K562 (cell line): ENCODE data around the gene INTS6L. TPM values are rescaled to one million over a fixed set of nuclear protein-coding genes. Genes with fewer than 3 reads are reported as not detected.

Experiments
- ATAC-seq: fragments of 200-7000 bp; cut with Tn5 transposase; 3 replicates; pipeline ENCODE4 v1.9.1; 2020; ENCODE audit warnings: moderate library complexity
- BruUV-seq: library from RNA; stranded (reverse); fragments of 400-500 nt; replicated peaks from 2 replicates; lab custom pipeline; 2021; lab: Mats Ljungman, UMichigan
- CTCF ChIA-PET: fragments of 300-600 bp; formaldehyde crosslinking; extraction: SDS; loops from one replicate; lab custom pipeline; 2021; ENCODE audit warnings: low intra/inter-chr PET ratio; lab: Yijun Ruan, JAX
- POLR2A ChIA-PET: fragments of 300-600, 350-650 bp; sonication (Branson Sonifier 250); formaldehyde crosslinking; extraction: SDS; loops from one replicate; lab custom pipeline; 2021; ENCODE audit warnings: antibody characterized with exemption, inconsistent platforms; lab: Yijun Ruan, JAX
- DNase-seq, 4 experiments: peaks; one replicate each; pipeline versions ENCODE4 v3.0.0 to v3.0.0-alpha.2; 2011 to 2018; ENCODE audit warnings: low spot score in 3 of 4, mixed read lengths in 3 of 4; ENCODE audit errors: extremely low read depth in 1 of 4
- FAIRE-seq: peaks from 2 replicates; lab custom pipeline; 2011; peaks lifted over from hg19 to GRCh38; lab: Jason Lieb, UNC
- H2AFZ ChIP-seq: 2 replicates; pipeline ENCODE4 v1.6.0; 2011; ENCODE audit warnings: low read depth, low read length, control low read depth, inconsistent platforms
- H3K27ac ChIP-seq: fragments of 200-600 bp; 3 replicates; pipeline ENCODE4 v1.8.0; 2011; ENCODE audit warnings: low read depth, mild to moderate bottlenecking, control low read depth, inconsistent platforms, low read length, moderate library complexity, mixed read lengths; ENCODE audit errors: extremely low read depth
- H3K27me3 ChIP-seq, 2 experiments: fragments of 300-600 bp in 1 of 2; 2 replicates in 1 of 2; 3 replicates in 1 of 2; pipeline versions ENCODE4 v1.6.0 to v1.8.0; 2011; ENCODE audit warnings: inconsistent platforms in 2 of 2, low read length in 2 of 2, mild to moderate bottlenecking in 1 of 2, mixed read lengths in 1 of 2, moderate library complexity in 1 of 2; ENCODE audit not compliant: control insufficient read depth in 2 of 2, insufficient read depth in 2 of 2
- H3K36me3 ChIP-seq: fragments of 300-600 bp; 3 replicates; pipeline ENCODE4 v1.8.0; 2011; ENCODE audit warnings: mild to moderate bottlenecking, low read length, inconsistent platforms; ENCODE audit not compliant: control insufficient read depth, insufficient read depth
- H3K4me1 ChIP-seq, 2 experiments: fragments of 200-600 bp in 1 of 2; replicated peaks in 1 of 2; 2 replicates in 1 of 2; 3 replicates in 1 of 2; pipeline versions ENCODE4 v1.5.1 to v1.8.0; 2011; ENCODE audit warnings: inconsistent platforms in 2 of 2, low read length in 2 of 2, mild to moderate bottlenecking in 1 of 2, mixed read lengths in 1 of 2, moderate library complexity in 1 of 2; ENCODE audit not compliant: control insufficient read depth in 2 of 2, insufficient read depth in 2 of 2
- H3K4me2 ChIP-seq: 2 replicates; pipeline ENCODE4 v1.6.1; 2011; ENCODE audit warnings: low read length, control low read depth, inconsistent platforms, mixed read lengths; ENCODE audit not compliant: insufficient read depth
- H3K4me3 ChIP-seq: fragments of 200-600 bp; sonication (generic), shearing (Covaris generic); 2 replicates; pipeline ENCODE4 v1.5.1; 2016; ENCODE audit warnings: control low read depth, inconsistent platforms
- H3K79me2 ChIP-seq: fragments of 200-600 bp; 3 replicates; pipeline ENCODE4 v1.8.0; 2011; ENCODE audit warnings: low read length, inconsistent platforms; ENCODE audit not compliant: control insufficient read depth, insufficient read depth
- H3K9ac ChIP-seq, 2 experiments: 2 replicates each; pipeline versions ENCODE4 v1.6.0 to v1.6.1; 2011; ENCODE audit warnings: low read depth in 2 of 2, low read length in 2 of 2, control low read depth in 1 of 2, inconsistent platforms in 1 of 2, mild to moderate bottlenecking in 1 of 2, mixed read lengths in 1 of 2; ENCODE audit not compliant: insufficient read depth in 1 of 2
- H3K9me1 ChIP-seq: one replicate; pipeline ENCODE4 v1.6.0; 2011; ENCODE audit warnings: inconsistent platforms, mild to moderate bottlenecking, low read length, moderate library complexity; ENCODE audit not compliant: control insufficient read depth, insufficient read depth
- H3K9me3 ChIP-seq: replicated peaks from 2 replicates; pipeline ENCODE4 v1.5.1; 2011; ENCODE audit warnings: low read depth, low read length, inconsistent platforms; ENCODE audit not compliant: control insufficient read depth, insufficient read depth
- H4K20me1 ChIP-seq: replicated peaks from 2 replicates; pipeline ENCODE4 v1.6.1; 2011; ENCODE audit warnings: low read length, inconsistent platforms, mixed read lengths; ENCODE audit not compliant: control insufficient read depth, insufficient read depth
- BDP1 ChIP-seq: IDR thresholded peaks from 3 replicates; pipeline ENCODE4 v1.6.1; 2011; ENCODE audit not compliant: insufficient read length, insufficient read depth
- C11orf30 ChIP-seq: fragments of 450-650 bp; IDR thresholded peaks from 2 replicates; pipeline ENCODE4 v1.6.1; 2016; ENCODE audit warnings: low read depth, mild to moderate bottlenecking
- CBFA2T3 ChIP-seq: fragments of 450-650 bp; IDR thresholded peaks from 2 replicates; pipeline ENCODE4 v1.6.1; 2017
- KAT7 ChIP-seq: sonication (generic); formaldehyde crosslinking; IDR thresholded peaks from 2 replicates; pipeline ENCODE4 v1.8.0; 2022; ENCODE audit warnings: missing genetic modification reagents, mild to moderate bottlenecking, borderline replicate concordance
- TEAD4 ChIP-seq, 2 experiments: sonication (generic) in 1 of 2; formaldehyde crosslinking in 1 of 2; IDR thresholded peaks; 2 replicates each; pipeline versions ENCODE4 v1.6.1 to v1.8.0; 2012 to 2022; ENCODE audit warnings: borderline replicate concordance in 1 of 2, inconsistent platforms in 1 of 2, low read length in 1 of 2, mild to moderate bottlenecking in 1 of 2, missing genetic modification reagents in 1 of 2
- ZC3H8 ChIP-seq: fragments of 450-650 bp; IDR thresholded peaks from 2 replicates; pipeline ENCODE4 v1.6.1; 2017
- ZNF316 ChIP-seq: fragments of 450-650 bp; IDR thresholded peaks from 2 replicates; pipeline ENCODE4 v1.6.1; 2016
- WGBS: fragments of 100-300 bp; shearing (Covaris generic); methylation state at CpG from one replicate; pipeline ENCODE4 v1.1.6; 2016; ENCODE audit warnings: low coverage, mixed read lengths; ENCODE audit not compliant: insufficient coverage; ENCODE audit errors: missing lambda C conversion rate; 5-methylcytosine and 5-hydroxymethylcytosine counted together
- in situ Hi-C: fragments of 300-500 bp; cut with MboI; formaldehyde crosslinking; loops from 4 replicates; pipeline ENCODE4 v1.15.0; 2018; ENCODE audit warnings: inconsistent platforms, mixed read lengths
- intact Hi-C: fragments of 100-400 bp; cut with micrococcal nuclease; formaldehyde crosslinking; loops from 2 replicates; pipeline ENCODE4 v1.14.2; 2022
- polyA plus RNA-seq, 8 experiments: library from polyadenylated mRNA; depleted of rRNA in 4 of 8; stranded (reverse) in 5 of 8; unstranded in 3 of 8; fragments of >200 nt; fragmentation: Nextera tagmentation in 2 of 8; fragmentation: Illumina TruSeq in 1 of 8; extraction: Ambion mirVana in 2 of 8; extraction: Trizol in 1 of 8; gene quantifications; 2 replicates each; pipeline versions ENCODE4 v1.2.1 to v1.2.3, GENCODE V29; 2011 to 2014; ENCODE audit warnings: inconsistent platforms in 1 of 8, missing spikeins in 1 of 8
- total RNA-seq, 7 experiments: library from RNA; depleted of rRNA in 6 of 7; stranded (reverse); fragments of >200 nt in 6 of 7; fragmentation: Illumina TruSeq in 2 of 7; extraction: Trizol in 2 of 7; gene quantifications; 2 replicates each; pipeline versions ENCODE4 v1.2.1 to v1.2.3, GENCODE V29; 2011 to 2021; ENCODE audit warnings: low replicate concordance in 1 of 7

The INTS6L gene
- total and polyA plus RNA-seq, 9 of the 15 experiments (the other 6 are each of a cell fraction or from before 2014, with no cell fraction given): 6.1 to 44.9 (median 21.9) TPM

DNA sequence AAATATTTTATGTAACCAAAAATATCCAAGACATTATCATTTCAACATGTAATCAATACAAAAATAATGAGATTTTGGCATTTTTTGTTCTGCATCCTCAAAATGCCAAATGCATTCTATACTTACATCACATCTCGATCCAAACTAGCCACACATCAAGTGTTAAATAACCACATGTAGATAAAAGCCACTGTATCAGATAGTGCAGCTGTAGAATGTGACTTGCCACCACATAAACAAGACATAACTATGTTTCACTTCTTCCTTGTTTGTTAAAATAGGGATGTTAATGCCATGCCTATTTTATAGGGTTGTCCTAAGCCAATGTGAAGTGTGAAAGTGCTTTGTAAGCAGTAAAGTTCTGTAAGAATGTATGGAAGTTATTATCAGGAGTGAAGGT lies 20.9 kb downstream of the INTS6L start:
- no peaks in the 10 kb centered on the region for H3K9me3 ChIP-seq
- peaks cover 17% of the 10 kb centered on the region; the same call in 2 of the 3 replicates for H3K36me3 ChIP-seq
- no peaks in the 10 kb centered on the region for H4K20me1 ChIP-seq
- no peak overlapping the region for H3K9ac ChIP-seq
- ATAC-seq (no peak), FAIRE-seq (no peak), DNase-seq (no peak)
- peaks cover 3 to 16% of the 10 kb centered on the region in 2 experiments; a peak in 3 of 5 replicates for H3K4me1 ChIP-seq
- no peak overlapping the region for H3K27ac ChIP-seq
- H3K9me1 ChIP-seq: no peaks in the 10 kb centered on the region
- no peak overlapping the region for H3K4me3 ChIP-seq
- H3K4me2 ChIP-seq: no peak overlapping the region
- H3K79me2 ChIP-seq: peaks cover 52% of the 10 kb centered on the region
- in situ Hi-C loops: no loop called here
- no peak for TF ChIP-seq KAT7 (CRISPR knock-in tag)
- no peak for TF ChIP-seq ZC3H8
- peak; percentile 21; the same call in 1 of the 2 replicates for TF ChIP-seq TEAD4 (IDR thresholded peaks at IDR 0.05; ENCODE audit: low read length)
- no peak for TF ChIP-seq TEAD4 (CRISPR knock-in tag; IDR thresholded peaks at IDR 0.05; ENCODE audit: borderline replicate concordance)
- TF ChIP-seq C11orf30: 0 out of 2 replicates have a peak, but pooled peaks have one; percentile 10
- TF ChIP-seq ZNF316: peak; percentile 45; the same call in 1 of the 2 replicates
- CTCF ChIA-PET: no interaction called here
- no peaks in the 10 kb centered on the region for H3K27me3 ChIP-seq
- no peak overlapping the region for H2AFZ ChIP-seq
- intact Hi-C loops: loop anchor here (10.0 kb wide), 1 partner anchor 57 kb away; no protein-coding TSS in a partner anchor
- BruUV-seq: no TSS peak
- 14% methylated on average over 1 of the region's 1 CpG for WGBS
- POLR2A ChIA-PET: interaction anchor here (1.0 to 1.6 kb wide), 2 partner anchors 10 to 16 kb away, joined by 4 read pairs; no protein-coding TSS in a partner anchor

- Histone ChIP-seq H3K36me3 (peaks cover 30% of the 10 kb centered on the region; the same call in 2 of the 3 replicates), H2AFZ (no peak overlapping the region), H3K9me1 (no peaks in the 10 kb centered on the region), H3K9me3 (no peaks in the 10 kb centered on the region), H3K4me1 (peaks cover 3 to 9% of the 10 kb centered on the region in 2 experiments; a peak in 3 of 5 replicates), H3K4me3 (no peak overlapping the region), H4K20me1 (no peaks in the 10 kb centered on the region), H3K9ac (no peak overlapping the region; a peak in 1 of 4 replicates), H3K27me3 (no peaks in the 10 kb centered on the region), H3K79me2 (peaks cover 35% of the 10 kb centered on the region), H3K27ac (no peak overlapping the region), H3K4me2 (no peak overlapping the region; the same call in 1 of the 2 replicates)
- DNase-seq (no peak), ATAC-seq (peak; percentile 44), FAIRE-seq (no peak)
- intact Hi-C loops (loop anchor here (10.0 kb wide), 1 partner anchor 58 kb away; no protein-coding TSS in a partner anchor), in situ Hi-C loops (no loop called here)
- POLR2A ChIA-PET: no interaction called here
- WGBS: 0% methylated on average over 1 of the region's 1 CpG
- TF ChIP-seq CBFA2T3 (peak; percentile 61), BDP1 (no peak)
- BruUV-seq: no TSS peak
- CTCF ChIA-PET: interaction anchor here (0.6 kb wide), 1 partner anchor 25 kb away, joined by 3 read pairs; no protein-coding TSS in a partner anchor
These were observed 22.7 kb downstream of the INTS6L start for GRCh38 chrX:135543172-135543571.
